HG03159 (cell line): ENCODE data around the gene GFOD1.
"Not testable (repeated sequence)": the region's sequence is repeated elsewhere in the genome, so short reads cannot be mapped to it uniquely, and the experiment has no call there.

Experiments
- ATAC-seq: cut with Tn5 transposase; IDR thresholded peaks from one replicate; pipeline ENCODE4 v1.9.1; 2021; ENCODE audit warnings: mild to moderate bottlenecking, moderate library complexity; ENCODE audit not compliant: unreplicated experiment

GFOD1 gene

GRCh38 chr6:13407709-13408695 is 79.4 kb downstream of the GFOD1 start:
- ATAC-seq: no peak

GRCh38 chr6:13407368-13407708 is 80.1 kb downstream of the GFOD1 start:
- ATAC-seq: no peak

DNA sequence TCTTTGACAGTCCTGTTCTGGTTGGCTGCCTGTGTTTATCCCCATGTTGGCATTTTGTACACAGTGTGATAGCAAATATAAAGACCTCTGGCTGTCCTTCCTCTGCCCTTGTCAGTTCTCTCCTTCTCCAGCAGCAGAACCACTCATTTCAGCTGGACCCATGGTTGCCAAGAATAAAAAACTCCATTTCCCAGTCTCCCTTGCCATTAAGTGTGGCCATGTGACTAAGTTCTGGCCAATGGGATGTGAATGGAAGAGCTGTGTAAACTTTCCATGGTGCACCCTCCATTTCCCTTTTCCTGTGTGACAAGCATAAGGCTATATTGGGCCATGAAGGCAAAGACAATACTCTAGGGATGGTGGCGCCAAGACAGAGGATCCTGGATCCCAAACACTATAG is 80.6 kb downstream of the GFOD1 start:
- ATAC-seq: no peak

DNA sequence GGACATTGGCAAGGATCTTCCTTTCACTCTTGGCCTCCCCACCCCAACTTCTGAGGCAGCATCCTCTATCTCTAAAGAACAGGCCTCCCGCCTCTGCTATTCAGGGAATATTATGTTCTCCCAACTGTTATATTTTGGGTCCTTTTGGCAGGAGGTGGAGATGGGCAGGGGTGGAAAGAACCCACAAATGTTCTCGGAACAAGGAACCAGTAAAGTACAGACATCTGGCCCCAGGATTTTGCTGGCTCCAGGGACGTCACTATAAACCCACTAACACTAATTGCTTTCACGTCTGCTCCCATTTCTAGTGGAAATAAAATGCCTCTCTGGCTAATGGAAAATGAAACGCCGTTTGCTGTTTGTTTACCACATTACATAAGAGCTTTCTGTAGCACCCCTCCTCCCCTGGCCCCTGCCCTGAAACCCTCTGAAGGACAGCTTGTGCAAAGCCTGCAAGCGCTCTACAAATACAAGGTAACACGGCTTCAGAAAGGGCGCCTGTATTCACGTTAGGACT is 81.4 kb downstream of the GFOD1 start:
- no peak for ATAC-seq

GRCh38 chr6:13404892-13405254 is 82.5 kb downstream of the GFOD1 start:
- no peak for ATAC-seq

- no peak for ATAC-seq
These were observed 83.0 kb downstream of the GFOD1 start for GRCh38 chr6:13404228-13404891.

- no peak for ATAC-seq
These were observed 84.7 kb downstream of the GFOD1 start for GRCh38 chr6:13402711-13403110.

DNA sequence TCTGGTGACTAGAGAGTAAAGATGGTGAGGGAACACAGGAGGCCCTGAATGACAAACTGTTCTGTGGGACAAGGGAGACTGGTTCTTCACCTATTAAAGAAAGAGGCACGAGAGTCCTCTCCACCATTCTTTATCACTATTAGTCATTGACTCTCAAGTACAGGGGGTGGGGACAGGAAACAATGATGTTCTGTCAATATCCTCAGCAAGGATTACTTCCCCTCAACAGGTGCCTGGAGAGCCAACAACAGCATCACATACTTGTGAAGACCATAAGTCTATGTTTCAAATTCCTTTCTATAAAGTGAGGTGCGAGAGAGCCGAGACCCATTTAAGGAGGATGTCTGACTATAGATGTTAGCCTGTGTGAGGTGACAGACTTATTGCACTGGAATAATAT is 86.6 kb downstream of the GFOD1 start:
- ATAC-seq: peak; percentile 56

- no peak for ATAC-seq
These were observed 88.9 kb downstream of the GFOD1 start for GRCh38 chr6:13398421-13398994.

DNA sequence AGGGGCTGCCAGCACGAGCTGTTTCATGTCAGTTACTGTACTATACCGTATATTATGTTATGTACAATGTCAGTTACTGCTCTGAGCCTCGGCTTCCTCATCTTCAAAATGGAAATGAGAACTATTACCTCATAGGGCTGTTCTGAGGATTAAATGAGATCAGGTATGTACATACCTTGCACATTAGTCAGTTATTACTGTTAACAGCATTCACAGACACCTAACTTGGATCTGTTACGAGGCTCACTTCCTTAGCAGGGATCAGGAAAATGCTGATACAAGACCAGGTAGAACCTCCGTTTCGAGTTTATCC is 89.4 kb downstream of the GFOD1 start:
- ATAC-seq: no peak

GRCh38 chr6:13397359-13398068 is 89.9 kb downstream of the GFOD1 start:
- peak; percentile 73 for ATAC-seq

DNA sequence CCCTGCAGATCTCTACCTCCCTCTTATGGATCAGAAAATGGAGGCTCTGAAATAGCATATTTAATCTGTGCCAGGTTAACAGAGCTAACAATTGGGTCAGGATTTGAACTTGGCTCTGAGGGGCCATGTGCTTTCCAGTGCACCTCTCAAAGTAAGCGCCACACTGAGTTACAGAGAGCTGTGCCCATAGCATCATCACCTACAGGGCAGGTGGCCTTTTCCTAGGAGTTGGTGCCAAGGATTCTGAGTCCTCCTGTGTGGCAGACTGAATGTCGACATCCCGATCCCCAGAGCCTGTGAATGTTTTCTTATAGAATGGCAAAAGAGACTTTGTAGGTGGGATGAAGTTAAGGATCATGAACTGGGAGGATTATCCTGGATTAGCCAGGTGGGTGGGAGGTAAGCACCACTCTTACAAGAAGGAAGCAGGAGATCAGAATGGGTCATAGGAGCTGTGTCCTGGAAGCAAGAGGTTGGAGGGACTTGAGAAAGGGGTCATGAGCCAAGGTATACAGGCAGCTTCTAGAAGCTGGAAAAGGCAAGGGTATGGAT is 91.1 kb downstream of the GFOD1 start:
- no peak for ATAC-seq

DNA sequence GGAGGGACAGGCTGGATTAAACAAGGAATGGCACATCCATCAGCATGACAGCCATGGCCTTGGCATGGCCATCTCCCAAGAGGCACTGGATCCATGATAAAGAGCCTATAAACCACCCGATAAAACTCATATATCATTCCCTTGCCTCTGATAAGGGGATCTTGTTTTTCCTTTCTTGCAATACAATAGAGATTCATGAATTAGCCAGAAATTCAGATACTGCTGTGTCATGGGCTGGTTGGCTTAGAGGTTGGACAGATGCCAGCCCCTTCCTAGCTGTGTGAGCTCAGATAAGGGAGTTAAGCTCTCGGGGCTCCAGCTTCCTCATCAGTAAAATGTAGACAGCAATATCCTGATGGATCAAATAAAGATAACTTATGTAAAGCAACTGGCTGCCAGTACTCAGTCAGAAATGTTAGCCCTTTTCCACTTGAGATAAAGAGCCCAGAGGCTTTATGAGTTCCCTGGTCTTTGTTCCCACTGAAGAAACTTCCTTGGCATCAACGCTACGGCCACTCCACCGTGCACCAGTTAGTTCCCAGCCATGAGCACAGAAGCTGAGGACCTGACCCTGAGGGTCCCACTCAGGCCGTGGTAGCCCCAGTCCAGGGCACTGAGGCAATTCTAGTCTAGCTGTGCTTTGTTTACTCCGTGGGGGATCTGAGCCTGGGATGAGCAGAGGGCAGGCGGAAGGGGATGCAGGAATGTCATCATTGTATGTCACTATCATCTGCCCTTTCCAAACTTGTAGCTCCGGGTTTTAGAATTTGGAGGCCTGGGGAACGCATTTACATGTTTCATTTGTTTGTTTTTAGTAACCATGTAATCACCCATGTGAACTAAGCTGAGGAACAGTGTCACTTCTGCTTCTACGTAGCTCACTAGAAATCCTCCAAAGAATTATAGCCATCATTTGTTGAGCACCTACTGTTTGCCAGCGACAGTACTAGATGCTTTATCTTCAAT is 91.8 kb downstream of the GFOD1 start:
- no peak for ATAC-seq

- ATAC-seq: no peak
These were observed 94.9 kb downstream of the GFOD1 start for GRCh38 chr6:13392462-13392861.

- no peak for ATAC-seq
These were observed 95.9 kb downstream of the GFOD1 start for GRCh38 chr6:13391537-13391936.

DNA sequence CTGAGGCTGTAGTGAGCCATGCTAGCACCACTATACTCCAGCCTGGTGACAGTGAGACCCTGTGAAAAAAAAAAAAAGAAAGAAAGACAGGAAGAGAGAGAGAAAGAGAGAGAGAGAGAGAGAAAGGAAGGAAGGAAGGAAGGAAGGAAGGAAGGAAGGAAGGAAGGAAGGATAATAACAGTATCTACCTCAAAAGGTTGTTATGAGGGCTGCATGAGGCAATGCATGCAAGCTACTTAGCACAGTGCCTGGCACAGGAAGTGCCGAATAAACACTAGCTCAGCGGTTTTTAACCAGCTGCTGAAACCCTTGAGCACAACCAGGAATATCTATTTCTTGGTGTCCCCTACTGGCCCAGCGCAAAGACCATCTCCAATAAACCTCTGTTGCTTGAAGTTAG is 96.7 kb downstream of the GFOD1 start:
- no peak for ATAC-seq

DNA sequence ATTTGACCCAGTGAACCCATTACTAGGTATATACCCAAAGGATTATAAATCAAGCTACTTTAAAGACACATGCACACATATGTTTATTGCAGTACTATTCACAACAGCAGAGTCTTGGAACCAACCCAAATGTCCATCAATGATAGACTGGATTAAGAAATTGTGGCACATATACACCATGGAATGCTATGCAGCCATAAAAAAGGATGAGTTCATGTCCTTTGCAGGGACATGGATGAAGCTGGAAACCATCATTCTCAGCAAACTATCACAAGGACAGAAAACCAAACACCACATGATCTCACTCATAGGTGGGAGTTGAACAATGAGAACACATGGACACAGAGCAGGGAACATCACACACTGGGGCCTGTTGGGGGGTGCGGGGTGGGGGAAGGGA is 98.2 kb downstream of the GFOD1 start:
- ATAC-seq: not testable (repeated sequence)

- ATAC-seq: not testable (repeated sequence)
These were observed 98.6 kb downstream of the GFOD1 start for GRCh38 chr6:13388769-13389168.

DNA sequence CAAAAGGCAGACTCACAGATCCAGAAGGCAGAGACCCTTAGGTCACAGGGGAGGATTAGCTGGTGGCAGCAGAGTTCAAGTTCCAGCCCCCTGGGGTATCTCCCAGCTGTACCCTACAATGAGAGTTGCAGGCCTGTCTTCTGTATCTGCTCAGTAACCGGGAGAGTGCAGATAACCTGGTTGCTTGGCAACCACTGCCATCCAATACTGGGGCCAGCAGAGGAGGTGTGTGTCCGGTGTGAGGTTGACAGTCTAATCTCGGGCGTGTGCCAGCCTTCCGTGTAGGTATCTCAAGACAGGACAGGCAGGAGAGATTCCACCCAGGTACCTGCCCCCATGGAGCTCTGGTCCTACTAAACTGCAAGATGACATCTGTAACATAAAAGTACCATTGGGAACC is 102.4 kb downstream of the GFOD1 start:
- ATAC-seq: no peak

GRCh38 chr6:13384506-13384905 is 102.9 kb downstream of the GFOD1 start:
- no peak for ATAC-seq
